Mesenchymal stem cell (in vitro differentiated cells and primary cell): ENCODE measurements around the gene MYOM1.
A peak's percentile ranks its signal among the peaks of the same experiment; 100 is the strongest.

Source experiments
- DNase-seq: peaks from one replicate; pipeline ENCODE4 v3.0.0-alpha.2; 2013
- H2AFZ ChIP-seq: one replicate; pipeline ENCODE4 v1.6.1; 2013; ENCODE audit warnings: low read depth, mild to moderate bottlenecking, control low read depth, inconsistent platforms, low read length, moderate library complexity
- H2AK5ac ChIP-seq: 2 replicates; pipeline ENCODE4 v1.6.1; 2013; ENCODE audit warnings: low read length, moderate library complexity, mild to moderate bottlenecking, inconsistent platforms; ENCODE audit not compliant: severe bottlenecking
- H2BK120ac ChIP-seq: one replicate; pipeline ENCODE4 v1.6.1; 2013; ENCODE audit warnings: low read depth, mild to moderate bottlenecking, inconsistent platforms, low read length, moderate library complexity
- H2BK12ac ChIP-seq, 2 experiments: one replicate each; pipeline ENCODE4 v1.6.1; 2013; ENCODE audit warnings: inconsistent platforms in 2 of 2, low read length in 2 of 2, mild to moderate bottlenecking in 2 of 2, moderate library complexity in 2 of 2, control low read depth in 1 of 2
- H2BK15ac ChIP-seq: one replicate; pipeline ENCODE4 v1.6.1; 2013; ENCODE audit warnings: mild to moderate bottlenecking, low read depth, inconsistent platforms; ENCODE audit not compliant: poor library complexity, severe bottlenecking
- H2BK5ac ChIP-seq: 2 replicates; pipeline ENCODE4 v1.6.1; 2013; ENCODE audit warnings: low read depth, mild to moderate bottlenecking, low read length, control low read depth, inconsistent platforms; ENCODE audit not compliant: poor library complexity, severe bottlenecking
- H3K14ac ChIP-seq, 2 experiments: one replicate each; pipeline ENCODE4 v1.6.1; 2013; ENCODE audit warnings: inconsistent platforms in 2 of 2, low read length in 2 of 2, control low read depth in 1 of 2, mild to moderate bottlenecking in 1 of 2, moderate library complexity in 1 of 2
- H3K18ac ChIP-seq, 2 experiments: one replicate each; pipeline ENCODE4 v1.6.1; 2013; ENCODE audit warnings: inconsistent platforms in 2 of 2, low read length in 2 of 2, control low read depth in 1 of 2, low read depth in 1 of 2, mild to moderate bottlenecking in 1 of 2
- H3K23ac ChIP-seq, 2 experiments: one replicate each; pipeline ENCODE4 v1.6.1; 2013; ENCODE audit warnings: inconsistent platforms in 2 of 2, low read length in 2 of 2, mild to moderate bottlenecking in 2 of 2, moderate library complexity in 2 of 2, control low read depth in 1 of 2
- H3K27ac ChIP-seq: 2 replicates; pipeline ENCODE4 v1.5.1; 2013; ENCODE audit warnings: mild to moderate bottlenecking, moderate library complexity, low read length, control low read depth, inconsistent platforms; ENCODE audit not compliant: poor library complexity, severe bottlenecking
- H3K27me3 ChIP-seq, 2 experiments: 2 replicates each; pipeline versions ENCODE4 v1.6.1 to v1.7.0; 2013; ENCODE audit warnings: low read length in 2 of 2, mild to moderate bottlenecking in 2 of 2, moderate library complexity in 2 of 2, control low read depth in 1 of 2, inconsistent platforms in 1 of 2; ENCODE audit not compliant: control insufficient read depth in 1 of 2, insufficient read depth in 1 of 2
- H3K36me3 ChIP-seq, 2 experiments: 2 replicates each; pipeline versions ENCODE4 v1.6.1 to v1.7.0; 2013; ENCODE audit warnings: low read length in 2 of 2, control low read depth in 1 of 2, inconsistent platforms in 1 of 2, low read depth in 1 of 2, mild to moderate bottlenecking in 1 of 2; ENCODE audit not compliant: insufficient read depth in 2 of 2, control insufficient read depth in 1 of 2
- H3K4ac ChIP-seq, 2 experiments: one replicate each; pipeline ENCODE4 v1.6.1; 2013; ENCODE audit warnings: inconsistent platforms in 2 of 2, low read length in 2 of 2, mild to moderate bottlenecking in 2 of 2, moderate library complexity in 2 of 2, control low read depth in 1 of 2, low read depth in 1 of 2
- H3K4me1 ChIP-seq: 2 replicates; pipeline ENCODE4 v1.6.1; 2013; ENCODE audit warnings: low read depth, low read length, control low read depth; ENCODE audit not compliant: control insufficient read depth, insufficient read depth
- H3K4me2 ChIP-seq: 2 replicates; pipeline ENCODE4 v1.6.1; 2013; ENCODE audit warnings: low read length, mild to moderate bottlenecking, inconsistent platforms; ENCODE audit not compliant: poor library complexity, severe bottlenecking
- H3K4me3 ChIP-seq, 2 experiments: 2 replicates each; pipeline versions ENCODE4 v1.5.1 to v1.7.0; 2013; ENCODE audit warnings: low read length in 2 of 2, mild to moderate bottlenecking in 2 of 2, control low read depth in 1 of 2, low read depth in 1 of 2; ENCODE audit not compliant: insufficient read depth in 1 of 2
- H3K79me1 ChIP-seq: replicated peaks from 2 replicates; pipeline ENCODE4 v1.6.1; 2013; ENCODE audit warnings: mild to moderate bottlenecking, control low read depth, low read length, inconsistent platforms; ENCODE audit not compliant: poor library complexity, severe bottlenecking
- H3K9ac ChIP-seq: 2 replicates; pipeline ENCODE4 v1.7.0; 2013; ENCODE audit warnings: mild to moderate bottlenecking, low read length, moderate library complexity
- H3K9me3 ChIP-seq: 2 replicates; pipeline ENCODE4 v1.7.0; 2013; ENCODE audit warnings: mild to moderate bottlenecking, low read length; ENCODE audit not compliant: control insufficient read depth
- H4K8ac ChIP-seq: one replicate; pipeline ENCODE4 v1.6.1; 2013; ENCODE audit warnings: inconsistent platforms, mild to moderate bottlenecking, low read length, moderate library complexity
- H4K91ac ChIP-seq: one replicate; pipeline ENCODE4 v1.6.1; 2013; ENCODE audit warnings: mild to moderate bottlenecking, low read length, inconsistent platforms
- WGBS: methylation state at CpG from one replicate; pipeline ENCODE4 v1.1.7; 2013; ENCODE audit warnings: mixed read lengths; 5-methylcytosine and 5-hydroxymethylcytosine counted together

The MYOM1 gene

DNA sequence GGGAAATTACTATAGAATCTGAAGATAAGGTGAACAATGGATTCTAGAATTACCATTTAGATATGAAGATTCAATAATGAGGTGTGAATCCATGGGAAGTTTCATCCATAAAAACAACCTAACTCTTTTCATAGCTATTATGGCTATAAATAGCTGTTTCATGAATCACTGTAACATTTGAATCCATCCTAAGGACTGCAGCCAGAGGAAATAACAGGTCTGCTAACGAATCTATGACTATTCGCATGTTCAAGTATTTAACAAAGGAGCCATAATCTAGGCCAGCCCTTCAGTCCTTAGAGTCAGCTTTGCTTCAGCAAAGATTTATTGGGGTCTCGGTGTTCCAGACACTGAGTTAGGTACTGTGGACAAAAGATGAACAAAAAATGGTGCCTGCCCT, 87.1 kb downstream of the MYOM1 start:
- Histone ChIP-seq H2BK120ac (no peak overlapping the region), H3K23ac (no peak overlapping the region)

DNA sequence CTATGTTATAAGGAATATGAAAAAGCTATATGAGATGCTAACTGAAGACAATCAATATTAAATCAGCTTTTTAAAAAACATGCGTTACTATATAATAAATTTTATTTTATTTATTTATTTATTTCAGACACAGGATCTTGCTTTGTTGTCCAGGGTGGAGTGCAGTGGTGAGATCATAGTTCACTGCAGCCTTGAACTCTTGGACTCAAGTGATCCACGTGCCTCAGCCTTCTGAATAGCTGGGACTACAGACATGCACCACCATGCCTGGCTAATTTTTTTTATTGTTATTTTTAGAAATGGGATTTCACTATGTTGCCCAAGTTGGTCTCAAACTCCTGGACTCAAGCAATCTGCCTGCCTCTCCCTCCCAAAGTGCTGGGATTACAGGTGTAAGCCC, 89.4 kb downstream of the MYOM1 start:
- H3K14ac ChIP-seq: no peak overlapping the region
- no peak overlapping the region for H2BK5ac ChIP-seq
- no peaks in the 10 kb centered on the region for H3K4me1 ChIP-seq
- H3K27ac ChIP-seq: no peak overlapping the region
- no peak overlapping the region for H3K4me2 ChIP-seq
- no peak overlapping the region for H2BK120ac ChIP-seq
- H4K8ac ChIP-seq: no peak overlapping the region
- no peak for DNase-seq
- no peak overlapping the region for H3K4ac ChIP-seq
- no peaks in the 10 kb centered on the region for H3K9me3 ChIP-seq
- WGBS: 67% methylated on average over 1 of the region's 2 CpGs
- H3K79me1 ChIP-seq: no peaks in the 10 kb centered on the region
- no peak overlapping the region for H2BK15ac ChIP-seq
- H3K36me3 ChIP-seq: no peaks in the 10 kb centered on the region
- H4K91ac ChIP-seq: no peak overlapping the region
- H2AK5ac ChIP-seq: no peak overlapping the region
- H2BK12ac ChIP-seq: no peak overlapping the region
- no peak overlapping the region for H3K23ac ChIP-seq
- H3K4me3 ChIP-seq: no peak overlapping the region
- no peak overlapping the region for H2AFZ ChIP-seq
- no peaks in the 10 kb centered on the region for H3K27me3 ChIP-seq
- no peak overlapping the region for H3K18ac ChIP-seq
- H3K9ac ChIP-seq: no peak overlapping the region

More for the DNA sequence above, 87.1 kb downstream of the MYOM1 start:
- H3K4ac ChIP-seq: no peak overlapping the region
- no peaks in the 10 kb centered on the region for H3K4me1 ChIP-seq
- H2BK15ac ChIP-seq: no peak overlapping the region
- H4K8ac ChIP-seq: no peak overlapping the region
- H3K36me3 ChIP-seq: no peaks in the 10 kb centered on the region
- H4K91ac ChIP-seq: no peak overlapping the region
- 79% methylated on average over 3 of the region's 3 CpGs for WGBS
- H3K14ac ChIP-seq: no peak overlapping the region
- H3K27me3 ChIP-seq: no peaks in the 10 kb centered on the region
- DNase-seq: no peak
- no peak overlapping the region for H3K18ac ChIP-seq
- no peak overlapping the region for H3K4me3 ChIP-seq
- H3K79me1 ChIP-seq: no peaks in the 10 kb centered on the region
- no peak overlapping the region for H2AK5ac ChIP-seq
- H3K27ac ChIP-seq: no peak overlapping the region
- no peak overlapping the region for H3K9ac ChIP-seq
- no peaks in the 10 kb centered on the region for H3K9me3 ChIP-seq
- H2AFZ ChIP-seq: no peak overlapping the region
- H3K4me2 ChIP-seq: no peak overlapping the region
- no peak overlapping the region for H2BK5ac ChIP-seq
- H2BK12ac ChIP-seq: no peak overlapping the region

- Histone ChIP-seq H3K9ac (peak overlapping the region; percentile 51), H4K91ac (no peak overlapping the region), H2BK120ac (no peak overlapping the region), H4K8ac (no peak overlapping the region), H3K79me1 (no peaks in the 10 kb centered on the region), H3K27ac (no peak overlapping the region), H3K14ac (no peak overlapping the region), H3K18ac (no peak overlapping the region), H2AK5ac (no peak overlapping the region), H3K27me3 (no peaks in the 10 kb centered on the region), H3K4me2 (no peak overlapping the region), H3K4me1 (no peaks in the 10 kb centered on the region), H2BK5ac (no peak overlapping the region), H3K9me3 (no peaks in the 10 kb centered on the region), H3K4me3 (no peak overlapping the region), H2BK12ac (no peak overlapping the region), H2BK15ac (no peak overlapping the region), H3K23ac (no peak overlapping the region), H3K36me3 (no peaks in the 10 kb centered on the region), H3K4ac (no peak overlapping the region), H2AFZ (no peak overlapping the region)
- 12% methylated on average over 13 of the region's 16 CpGs for WGBS
- DNase-seq: peak; percentile 82
Observed at GRCh38 chr18:3129053-3129864, 90.5 kb downstream of the MYOM1 start.

DNA sequence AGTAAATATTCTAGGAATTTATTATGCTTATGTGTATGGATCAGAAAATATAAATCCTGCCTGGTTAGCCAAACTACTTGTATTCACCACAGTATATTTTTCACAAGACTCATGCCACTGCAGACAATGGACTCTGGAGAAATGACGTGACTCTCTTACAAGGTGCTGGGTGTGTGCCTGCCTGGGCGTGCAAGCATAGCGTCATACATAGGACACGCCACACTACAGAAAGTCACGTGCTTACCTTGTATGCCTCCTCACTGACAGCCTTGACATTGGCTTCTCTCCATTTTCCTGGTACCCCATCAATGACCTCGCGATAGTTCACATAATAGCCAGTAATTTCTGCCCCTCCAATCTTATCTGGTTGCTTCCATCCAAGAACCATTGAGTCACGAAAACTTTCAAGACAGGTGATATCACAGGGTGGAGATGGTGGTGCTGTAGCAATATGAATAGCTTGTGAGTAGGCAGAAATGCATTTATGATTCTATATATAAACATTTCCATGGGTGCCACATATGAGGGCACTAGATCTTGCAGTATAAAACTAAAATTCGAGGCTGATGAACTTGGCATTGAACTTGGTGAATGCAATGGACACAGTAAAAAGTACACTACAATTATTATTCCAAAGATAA, 93.2 kb downstream of the MYOM1 start:
- 98% methylated on average over 8 of the region's 9 CpGs for WGBS

More for the DNA sequence above, 93.2 kb downstream of the MYOM1 start:
- no peak overlapping the region for H2BK12ac ChIP-seq
- H2BK5ac ChIP-seq: no peak overlapping the region
- H4K8ac ChIP-seq: no peak overlapping the region
- H3K27me3 ChIP-seq: no peaks in the 10 kb centered on the region
- H3K23ac ChIP-seq: no peak overlapping the region
- no peak overlapping the region for H2BK120ac ChIP-seq
- H3K9ac ChIP-seq: no peak overlapping the region
- no peak overlapping the region for H3K4me2 ChIP-seq
- H3K14ac ChIP-seq: no peak overlapping the region
- H3K4me3 ChIP-seq: no peak overlapping the region
- H4K91ac ChIP-seq: no peak overlapping the region
- no peak overlapping the region for H2AFZ ChIP-seq
- no peak overlapping the region for H2AK5ac ChIP-seq
- H3K4ac ChIP-seq: no peak overlapping the region
- no peak for DNase-seq
- H3K79me1 ChIP-seq: no peaks in the 10 kb centered on the region
- no peaks in the 10 kb centered on the region for H3K4me1 ChIP-seq
- H2BK15ac ChIP-seq: no peak overlapping the region
- no peak overlapping the region for H3K18ac ChIP-seq
- no peak overlapping the region for H3K27ac ChIP-seq
- no peaks in the 10 kb centered on the region for H3K9me3 ChIP-seq
- H3K36me3 ChIP-seq: no peaks in the 10 kb centered on the region
